HepG2 (cell line): ENCODE measurements around the gene ENPP7. TPM values are rescaled to one million over a fixed set of nuclear protein-coding genes. Genes with fewer than 3 reads are reported as not detected.

Experiments
- ATAC-seq: fragments of 200-7000 bp; cut with Tn5 transposase; 3 replicates; pipeline ENCODE4 v1.9.1; 2020; ENCODE audit warnings: mild to moderate bottlenecking, moderate library complexity
- BruUV-seq: library from RNA; stranded (reverse); fragments of 400-500 nt; replicated peaks from 2 replicates; lab custom pipeline; 2021; lab: Mats Ljungman, UMichigan
- CTCF ChIA-PET: fragments of 300-600 bp; formaldehyde crosslinking; extraction: SDS; loops from one replicate; lab custom pipeline; 2021; ENCODE audit warnings: low total read pairs, inconsistent platforms, low intra/inter-chr PET ratio; lab: Yijun Ruan, JAX
- POLR2A ChIA-PET: fragments of 350-600 bp; sonication (Branson Sonifier 250); formaldehyde crosslinking; loops from one replicate; lab custom pipeline; 2020; ENCODE audit warnings: antibody characterized with exemption, inconsistent platforms; lab: Yijun Ruan, JAX
- DNase-seq: peaks from one replicate; pipeline ENCODE4 v3.0.0-alpha.2; 2015; ENCODE audit warnings: low spot score
- FAIRE-seq: peaks from 3 replicates; lab custom pipeline; 2011; peaks lifted over from hg19 to GRCh38; lab: Jason Lieb, UNC
- H2AFZ ChIP-seq: one replicate; pipeline ENCODE4 v1.6.1; 2011; ENCODE audit warnings: low read length, inconsistent platforms
- H3K27ac ChIP-seq: fragments of 300-600 bp; 3 replicates; pipeline ENCODE4 v1.8.0; 2011; ENCODE audit warnings: mixed run types, mild to moderate bottlenecking, mixed read lengths, low read length, inconsistent platforms; ENCODE audit not compliant: insufficient read depth; ENCODE audit errors: extremely low read length
- H3K27me3 ChIP-seq, 2 experiments: fragments of 200-600 bp in 1 of 2; 2 replicates in 1 of 2; 3 replicates in 1 of 2; pipeline versions ENCODE4 v1.6.0 to v1.8.0; 2011; ENCODE audit warnings: low read length in 2 of 2, mild to moderate bottlenecking in 2 of 2, moderate library complexity in 2 of 2, inconsistent platforms in 1 of 2; ENCODE audit not compliant: insufficient read depth in 2 of 2, control insufficient read depth in 1 of 2
- H3K36me3 ChIP-seq, 2 experiments: fragments of 200-600 bp in 1 of 2; replicated peaks in 1 of 2; 2 replicates in 1 of 2; 3 replicates in 1 of 2; pipeline versions ENCODE4 v1.5.1 to v1.8.0; 2011; ENCODE audit warnings: low read length in 2 of 2, inconsistent platforms in 1 of 2; ENCODE audit not compliant: insufficient read depth in 2 of 2, control insufficient read depth in 1 of 2
- H3K4me1 ChIP-seq: 2 replicates; pipeline ENCODE4 v1.5.1; 2012; ENCODE audit warnings: low read length, inconsistent platforms; ENCODE audit not compliant: insufficient read depth
- H3K4me2 ChIP-seq: 2 replicates; pipeline ENCODE4 v1.6.0; 2011; ENCODE audit warnings: low read depth, low read length, inconsistent platforms
- H3K4me3 ChIP-seq, 3 experiments: fragments of 200-600 bp in 1 of 3; sonication (generic), shearing (Covaris generic) in 1 of 3; replicated peaks in 1 of 3; 2 replicates each; pipeline ENCODE4 v1.5.1; 2011 to 2016; ENCODE audit warnings: low read length in 3 of 3, inconsistent platforms in 2 of 3, low read depth in 2 of 3, mild to moderate bottlenecking in 2 of 3, control low read depth in 1 of 3, mixed read lengths in 1 of 3; ENCODE audit not compliant: insufficient read depth in 1 of 3
- H3K79me2 ChIP-seq: one replicate; pipeline ENCODE4 v1.6.1; 2011; ENCODE audit warnings: low read length, inconsistent platforms; ENCODE audit not compliant: insufficient read depth
- H3K9ac ChIP-seq: 2 replicates; pipeline ENCODE4 v1.6.0; 2011; ENCODE audit warnings: mild to moderate bottlenecking, low read depth, low read length, inconsistent platforms; ENCODE audit not compliant: insufficient read depth
- H3K9me3 ChIP-seq: 2 replicates; pipeline ENCODE4 v1.5.1; 2012; ENCODE audit warnings: mild to moderate bottlenecking, low read length
- H4K20me1 ChIP-seq: 2 replicates; pipeline ENCODE4 v1.6.0; 2011; ENCODE audit warnings: inconsistent platforms, mild to moderate bottlenecking, low read length, moderate library complexity; ENCODE audit not compliant: insufficient read depth
- ASH2L ChIP-seq: fragments of 300-600, 200-600 bp; sonication (generic); IDR thresholded peaks from 2 replicates; pipeline ENCODE4 v1.7.0; 2017; ENCODE audit warnings: low read depth, mild to moderate bottlenecking, moderate library complexity, mixed read lengths, low read length; ENCODE audit not compliant: insufficient read length
- WGBS: methylation state at CpG from one replicate; pipeline ENCODE4 v1.1.6; 2017; ENCODE audit warnings: low lambda C conversion rate; 5-methylcytosine and 5-hydroxymethylcytosine counted together
- in situ Hi-C: cut with HindIII; loops from 2 replicates; pipeline ENCODE4 v1.10.0; 2017; ENCODE audit warnings: low pct_unique_long_range_greater_than_20kb; ENCODE audit not compliant: extremely low pct_ligation_motif_present
- intact Hi-C: fragments of 100-400 bp; cut with micrococcal nuclease; formaldehyde crosslinking; loops from one replicate; pipeline ENCODE4 v1.10.0; 2022; ENCODE audit not compliant: unreplicated experiment
- polyA plus RNA-seq, 8 experiments: library from polyadenylated mRNA; depleted of rRNA in 3 of 8; stranded (reverse) in 7 of 8; unstranded in 1 of 8; fragments of >200 nt; fragmentation: Illumina TruSeq in 4 of 8; extraction: Trizol in 4 of 8; gene quantifications; 2 replicates each; pipeline versions ENCODE4 v1.2.1 to v1.2.3, GENCODE V29; 2011 to 2016; ENCODE audit warnings: low read depth in 4 of 8, missing spikeins in 1 of 8, mixed read lengths in 1 of 8; ENCODE audit not compliant: insufficient read depth in 1 of 8
- total RNA-seq, 5 experiments: library from RNA; depleted of rRNA; stranded (reverse); fragments of >200 nt; fragmentation: Illumina TruSeq; extraction: Trizol; gene quantifications; 2 replicates each; pipeline ENCODE4 v1.2.3, GENCODE V29; 2016; ENCODE audit warnings: low read depth in 1 of 5
- TF ChIP-seq, protein P1 (sequence below): sonication (generic); formaldehyde crosslinking; IDR thresholded peaks from 2 replicates; pipeline ENCODE4 v1.4.0; 2020; ENCODE audit warnings: missing genetic modification reagents, borderline replicate concordance

ENPP7 gene
- total and polyA plus RNA-seq, 2 of the 13 experiments (the other 11 are each of a cell fraction or from before 2014, with no cell fraction given): 1.1 to 2.2 TPM

GRCh38 chr17:79713391-79713790 lies 17.4 kb upstream of the ENPP7 start:
- CTCF ChIA-PET: no interaction called here
- FAIRE-seq: no peak

More at GRCh38 chr17:79713391-79713790, 17.4 kb upstream of the ENPP7 start:
- no peak for TF ChIP-seq ASH2L
- TF ChIP-seq, protein P1, sequence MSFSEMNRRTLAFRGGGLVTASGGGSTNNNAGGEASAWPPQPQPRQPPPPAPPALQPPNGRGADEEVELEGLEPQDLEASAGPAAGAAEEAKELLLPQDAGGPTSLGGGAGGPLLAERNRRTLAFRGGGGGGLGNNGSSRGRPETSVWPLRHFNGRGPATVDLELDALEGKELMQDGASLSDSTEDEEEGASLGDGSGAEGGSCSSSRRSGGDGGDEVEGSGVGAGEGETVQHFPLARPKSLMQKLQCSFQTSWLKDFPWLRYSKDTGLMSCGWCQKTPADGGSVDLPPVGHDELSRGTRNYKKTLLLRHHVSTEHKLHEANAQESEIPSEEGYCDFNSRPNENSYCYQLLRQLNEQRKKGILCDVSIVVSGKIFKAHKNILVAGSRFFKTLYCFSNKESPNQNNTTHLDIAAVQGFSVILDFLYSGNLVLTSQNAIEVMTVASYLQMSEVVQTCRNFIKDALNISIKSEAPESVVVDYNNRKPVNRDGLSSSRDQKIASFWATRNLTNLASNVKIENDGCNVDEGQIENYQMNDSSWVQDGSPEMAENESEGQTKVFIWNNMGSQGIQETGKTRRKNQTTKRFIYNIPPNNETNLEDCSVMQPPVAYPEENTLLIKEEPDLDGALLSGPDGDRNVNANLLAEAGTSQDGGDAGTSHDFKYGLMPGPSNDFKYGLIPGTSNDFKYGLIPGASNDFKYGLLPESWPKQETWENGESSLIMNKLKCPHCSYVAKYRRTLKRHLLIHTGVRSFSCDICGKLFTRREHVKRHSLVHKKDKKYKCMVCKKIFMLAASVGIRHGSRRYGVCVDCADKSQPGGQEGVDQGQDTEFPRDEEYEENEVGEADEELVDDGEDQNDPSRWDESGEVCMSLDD: 0 out of 2 replicates have a peak, but pooled peaks have one; percentile 6
- Histone ChIP-seq H4K20me1 (no peaks in the 10 kb centered on the region), H3K36me3 (no peaks in the 10 kb centered on the region), H3K4me2 (peak overlapping the region; percentile 42), H3K4me1 (peaks cover 67% of the 10 kb centered on the region), H3K27me3 (peaks cover 8 to 24% of the 10 kb centered on the region in 2 experiments; a peak in 3 of 5 replicates), H3K27ac (no peak overlapping the region), H3K9me3 (no peaks in the 10 kb centered on the region), H3K4me3 (peak overlapping the region in 1 of 3 experiments; percentile 6; a peak in 1 of 6 replicates), H2AFZ (no peak overlapping the region), H3K9ac (no peak overlapping the region), H3K79me2 (no peaks in the 10 kb centered on the region)
- ATAC-seq: no peak
- intact Hi-C loops: no loop called here
- in situ Hi-C loops: no loop called here
- POLR2A ChIA-PET: no interaction called here
- no peak for DNase-seq
- no TSS peak for BruUV-seq
- WGBS: 44% methylated on average over 14 of the region's 14 CpGs
